ENCODE data around the gene TIGD2.

DNA sequence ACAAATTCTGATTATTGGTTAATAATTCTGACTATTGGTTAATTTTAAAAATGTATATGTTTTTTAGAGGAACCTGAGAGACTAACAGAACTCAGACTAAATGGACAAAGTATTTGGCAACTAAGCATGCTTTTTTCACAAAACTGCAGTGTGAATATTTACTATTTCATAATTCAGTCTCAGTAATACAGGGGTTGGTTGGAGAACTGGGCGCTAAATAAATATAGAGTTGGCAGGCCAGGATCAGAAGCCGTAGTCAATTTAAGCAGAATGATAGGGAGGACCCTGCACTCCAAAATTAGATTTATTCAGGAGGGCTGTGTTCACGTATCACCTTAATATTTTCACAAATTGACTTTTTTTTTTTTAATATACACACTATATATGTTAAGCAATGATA is 5.8 kb downstream of the TIGD2 start:
- TF ChIP-seq GATA2 (IDR thresholded peaks at IDR 0.05; ENCODE audit: low read depth, low read length): no peak
- no peak for TF ChIP-seq GATA3 (IDR thresholded peaks at IDR 0.05; ENCODE audit: low read depth, low read length)
